CD14-positive monocyte (primary cell): ENCODE results near the gene PADI4. TPM values are rescaled to one million over a fixed set of nuclear protein-coding genes. Genes with fewer than 3 reads are reported as not detected.

Experiments
- DNase-seq, 3 donors: peaks; one replicate each; pipeline ENCODE4 v3.0.0-alpha.2; 2011 to 2022
- H2AFZ ChIP-seq: 2 replicates; pipeline ENCODE4 v1.6.0; 2012; ENCODE audit warnings: mild to moderate bottlenecking, low read depth, low read length, inconsistent platforms; ENCODE audit not compliant: insufficient read depth, poor library complexity, severe bottlenecking
- H3K27ac ChIP-seq, 2 donors: 1 replicate in 1 of 2; 2 replicates in 1 of 2; pipeline ENCODE4 v1.5.1; 2012 to 2013; ENCODE audit warnings: low read length in 2 of 2, control low read depth in 1 of 2, inconsistent platforms in 1 of 2, low read depth in 1 of 2, mild to moderate bottlenecking in 1 of 2
- H3K27me3 ChIP-seq, 2 donors: one replicate each; pipeline versions ENCODE4 v1.6.0 to v1.6.1; 2011 to 2013; ENCODE audit warnings: low read length in 2 of 2; ENCODE audit not compliant: control insufficient read depth in 2 of 2, insufficient read depth in 2 of 2
- H3K36me3 ChIP-seq, 2 donors: replicated peaks in 1 of 2; 1 replicate in 1 of 2; 2 replicates in 1 of 2; pipeline versions ENCODE4 v1.5.1 to v1.6.1; 2012 to 2013; ENCODE audit warnings: low read length in 2 of 2, control low read depth in 1 of 2, inconsistent platforms in 1 of 2, mild to moderate bottlenecking in 1 of 2; ENCODE audit not compliant: insufficient read depth in 2 of 2, control insufficient read depth in 1 of 2
- H3K4me1 ChIP-seq, 2 donors: 1 replicate in 1 of 2; 2 replicates in 1 of 2; pipeline versions ENCODE4 v1.5.1 to v1.6.1; 2012 to 2013; ENCODE audit warnings: low read length in 2 of 2, control low read depth in 1 of 2, inconsistent platforms in 1 of 2, mild to moderate bottlenecking in 1 of 2, moderate library complexity in 1 of 2; ENCODE audit not compliant: insufficient read depth in 2 of 2, control insufficient read depth in 1 of 2
- H3K4me2 ChIP-seq: replicated peaks from 2 replicates; pipeline ENCODE3; 2012; ENCODE audit warnings: low read length, moderate library complexity, mild to moderate bottlenecking; ENCODE audit not compliant: poor library complexity, severe bottlenecking; ENCODE audit errors: extremely low read depth
- H3K4me3 ChIP-seq, 3 experiments: fragments of 200-600 bp in 1 of 3; sonication (generic) in 1 of 3; replicated peaks in 1 of 3; 1 replicate in 2 of 3; 2 replicates in 1 of 3; pipeline ENCODE4 v1.5.1; 2011 to 2013; ENCODE audit warnings: low read length in 3 of 3, mild to moderate bottlenecking in 3 of 3, control low read depth in 2 of 3, low read depth in 2 of 3, inconsistent platforms in 1 of 3, moderate library complexity in 1 of 3
- H3K79me2 ChIP-seq: 2 replicates; pipeline ENCODE4 v1.6.0; 2012; ENCODE audit warnings: mild to moderate bottlenecking, control low read depth, inconsistent platforms, low read length, moderate library complexity; ENCODE audit not compliant: insufficient read depth
- H3K9ac ChIP-seq: 2 replicates; pipeline ENCODE4 v1.6.0; 2017; ENCODE audit warnings: low read length, mild to moderate bottlenecking; ENCODE audit not compliant: insufficient read depth, poor library complexity, severe bottlenecking
- H3K9me3 ChIP-seq, 2 donors: replicated peaks in 1 of 2; 1 replicate in 1 of 2; 2 replicates in 1 of 2; pipeline versions ENCODE4 v1.5.1 to v1.6.1; 2012 to 2013; ENCODE audit warnings: low read length in 2 of 2, control low read depth in 1 of 2; ENCODE audit not compliant: control insufficient read depth in 1 of 2, insufficient read depth in 1 of 2
- H4K20me1 ChIP-seq: 2 replicates; pipeline ENCODE4 v1.6.0; 2012; ENCODE audit warnings: mild to moderate bottlenecking, low read length, control low read depth, moderate library complexity; ENCODE audit not compliant: insufficient read depth
- H3K27ac Mint-ChIP-seq, 7 donors: one replicate each; pipeline ENCODE4 v1.8.0; 2020; ENCODE audit warnings: mild to moderate bottlenecking in 7 of 7, mixed read lengths in 7 of 7, moderate library complexity in 6 of 7, inconsistent platforms in 2 of 7
- H3K27me3 Mint-ChIP-seq, 3 donors: one replicate each; pipeline ENCODE4 v1.8.0; 2021 to 2022; ENCODE audit warnings: low read depth in 3 of 3, mild to moderate bottlenecking in 3 of 3, mixed read lengths in 3 of 3, moderate library complexity in 3 of 3, inconsistent platforms in 1 of 3
- H3K36me3 Mint-ChIP-seq, 2 donors: one replicate each; pipeline ENCODE4 v1.8.0; 2020; ENCODE audit warnings: mixed read lengths in 2 of 2, inconsistent platforms in 1 of 2, mild to moderate bottlenecking in 1 of 2
- H3K4me1 Mint-ChIP-seq: one replicate; pipeline ENCODE4 v1.8.0; 2020; ENCODE audit warnings: mild to moderate bottlenecking, mixed read lengths
- H3K4me3 Mint-ChIP-seq, 2 donors: one replicate each; pipeline ENCODE4 v1.8.0; 2020; ENCODE audit warnings: mild to moderate bottlenecking in 2 of 2, mixed read lengths in 2 of 2, moderate library complexity in 1 of 2
- H3K9me3 Mint-ChIP-seq, 7 donors: one replicate each; pipeline ENCODE4 v1.8.0; 2020 to 2022; ENCODE audit warnings: mixed read lengths in 7 of 7, mild to moderate bottlenecking in 6 of 7, moderate library complexity in 6 of 7, inconsistent platforms in 2 of 7
- CTCF ChIP-seq: fragments of 200-600 bp; IDR thresholded peaks from one replicate; pipeline ENCODE4 v1.8.0; 2022; ENCODE audit warnings: antibody characterized with exemption, mild to moderate bottlenecking
- WGBS: methylation state at CpG from one replicate; pipeline ENCODE4 v1.1.5; 2013; ENCODE audit warnings: missing lambda C conversion rate; ENCODE audit not compliant: insufficient coverage; 5-methylcytosine and 5-hydroxymethylcytosine counted together
- intact Hi-C, 2 donors: fragments of 100-400 bp; cut with micrococcal nuclease; formaldehyde crosslinking; loops; one replicate each; pipeline versions ENCODE4 v1.15.0 to v1.15.1; 2023
- polyA plus RNA-seq, 3 donors: library from polyadenylated mRNA; depleted of rRNA in 1 of 3; unstranded in 2 of 3; stranded (reverse) in 1 of 3; fragments of 300-500 nt in 2 of 3; fragments of >200 nt in 1 of 3; fragmentation: Illumina TruSeq in 2 of 3; gene quantifications; 1 replicate in 2 of 3; 2 replicates in 1 of 3; pipeline ENCODE4 v1.2.3, GENCODE V29; 2012 to 2021

PADI4 gene
- polyA plus RNA-seq, 3 donors: 160 to 356 (median 164) TPM

GRCh38 chr1:17313530-17314309 is 5.7 kb downstream of the PADI4 start:
- Histone ChIP-seq H3K9ac (no peak overlapping the region), H3K27ac (peak overlapping the region in 1 of 2 donors; percentile 34), H3K79me2 (peaks cover 94% of the 10 kb centered on the region), H2AFZ (no peak overlapping the region), H3K4me3 (no peak overlapping the region), H3K4me2 (no peak overlapping the region), H4K20me1 (peaks cover 37% of the 10 kb centered on the region), H3K4me1 (peaks cover 47 to 61% of the 10 kb centered on the region in 2 donors), H3K36me3 (peaks cover 23 to 34% of the 10 kb centered on the region in 2 donors), H3K27me3 (no peaks in the 10 kb centered on the region), H3K9me3 (no peaks in the 10 kb centered on the region)
- Mint-ChIP-seq H3K36me3 (peaks cover 35 to 66% of the 10 kb centered on the region in 2 donors), H3K4me3 (no peak overlapping the region), H3K27me3 (peaks cover 0 to 3% (median 0%) of the 10 kb centered on the region in 3 donors), H3K9me3 (peaks cover 0 to 5% (median 0%) of the 10 kb centered on the region in 7 donors), H3K27ac (peak overlapping the region in 4 of 7 donors; percentile 26 to 65 (median 44)), H3K4me1 (peaks cover 73% of the 10 kb centered on the region)
- DNase-seq: no peak
- intact Hi-C loops: no loop called here
- WGBS: 95% methylated on average over 3 of the region's 9 CpGs
- no peak for TF ChIP-seq CTCF

GRCh38 chr1:17314491-17314971 is 6.5 kb downstream of the PADI4 start:
- 72% methylated on average over 6 of the region's 9 CpGs for WGBS

More at GRCh38 chr1:17314491-17314971, 6.5 kb downstream of the PADI4 start:
- H3K79me2 ChIP-seq: peaks cover 93% of the 10 kb centered on the region
- intact Hi-C loops: no loop called here
- no peaks in the 10 kb centered on the region for H3K9me3 ChIP-seq
- H3K4me1 ChIP-seq: peaks cover 39 to 52% of the 10 kb centered on the region in 2 donors
- peaks cover 27 to 42% of the 10 kb centered on the region in 2 donors for H3K36me3 ChIP-seq
- Mint-ChIP-seq H3K27ac (peak overlapping the region in 4 of 7 donors; percentile 1 to 51 (median 22)), H3K4me3 (no peak overlapping the region), H3K9me3 (peaks cover 0 to 6% (median 0%) of the 10 kb centered on the region in 7 donors), H3K27me3 (peaks cover 0 to under 1% (median 0%) of the 10 kb centered on the region in 3 donors), H3K36me3 (peaks cover 43 to 72% of the 10 kb centered on the region in 2 donors), H3K4me1 (peaks cover 68% of the 10 kb centered on the region)
- H4K20me1 ChIP-seq: peaks cover 43% of the 10 kb centered on the region
- no peak for TF ChIP-seq CTCF
- no peaks in the 10 kb centered on the region for H3K27me3 ChIP-seq
- no peak for DNase-seq
- peak overlapping the region in 1 of 2 donors; percentile 34 for H3K27ac ChIP-seq
- no peak overlapping the region for H2AFZ ChIP-seq
- no peak overlapping the region for H3K4me3 ChIP-seq
- no peak overlapping the region for H3K4me2 ChIP-seq
- no peak overlapping the region for H3K9ac ChIP-seq
